IPS DF 6.9 (cell line): Measurements from ENCODE around the gene PPARD.

Experiments used
- DNase-seq: peaks from one replicate; pipeline ENCODE4 v3.0.0-alpha.2; 2013; ENCODE audit warnings: low read depth, low spot score
- H3K27ac ChIP-seq: one replicate; pipeline ENCODE4 v1.5.1; 2013; ENCODE audit warnings: low read length, control low read depth
- H3K27me3 ChIP-seq: 2 replicates; pipeline ENCODE4 v1.6.1; 2013; ENCODE audit warnings: mild to moderate bottlenecking, low read length; ENCODE audit not compliant: control insufficient read depth, insufficient read depth
- H3K36me3 ChIP-seq: 2 replicates; pipeline ENCODE4 v1.6.1; 2013; ENCODE audit warnings: low read length; ENCODE audit not compliant: control insufficient read depth, insufficient read depth
- H3K4me1 ChIP-seq: 2 replicates; pipeline ENCODE4 v1.6.1; 2013; ENCODE audit warnings: low read length; ENCODE audit not compliant: control insufficient read depth, insufficient read depth
- H3K4me3 ChIP-seq: 2 replicates; pipeline ENCODE4 v1.5.1; 2013; ENCODE audit warnings: mild to moderate bottlenecking, low read length
- H3K9me3 ChIP-seq: 2 replicates; pipeline ENCODE4 v1.6.1; 2013; ENCODE audit warnings: low read length, inconsistent platforms; ENCODE audit not compliant: control insufficient read depth, insufficient read depth
- WGBS: extraction: QIAGEN DNeasy Blood & Tissue Kit; methylation state at CpG from one replicate; pipeline ENCODE4 v1.1.7; 2013; ENCODE audit warnings: mixed read lengths, missing lambda C conversion rate; ENCODE audit not compliant: insufficient read length, insufficient coverage; 5-methylcytosine and 5-hydroxymethylcytosine counted together

The PPARD gene

GRCh38 chr6:35470663-35471120 is 128.3 kb downstream of the PPARD start:
- H3K27ac ChIP-seq = no peak overlapping the region
- no peaks in the 10 kb centered on the region; the same call in 1 of the 2 replicates for H3K4me1 ChIP-seq

GRCh38 chr6:35471836-35472345 is 129.5 kb downstream of the PPARD start:
- no CpG with 5 or more reads among the region's 8 CpGs for WGBS
- Histone ChIP-seq H3K27ac (no peak overlapping the region), H3K4me3 (no peak overlapping the region), H3K4me1 (no peaks in the 10 kb centered on the region; the same call in 1 of the 2 replicates), H3K9me3 (no peaks in the 10 kb centered on the region), H3K36me3 (peaks cover 37% of the 10 kb centered on the region), H3K27me3 (no peaks in the 10 kb centered on the region)
- DNase-seq = no peak

More at GRCh38 chr6:35470663-35471120, 128.3 kb downstream of the PPARD start:
- WGBS = no CpG with 5 or more reads among the region's 3 CpGs
- DNase-seq = no peak
- Histone ChIP-seq H3K9me3 (no peaks in the 10 kb centered on the region), H3K4me3 (no peak overlapping the region), H3K36me3 (peaks cover 37% of the 10 kb centered on the region), H3K27me3 (no peaks in the 10 kb centered on the region)

- Histone ChIP-seq H3K4me1 (no peaks in the 10 kb centered on the region), H3K27ac (no peak overlapping the region), H3K4me3 (no peak overlapping the region), H3K9me3 (no peaks in the 10 kb centered on the region), H3K27me3 (no peaks in the 10 kb centered on the region), H3K36me3 (peaks cover 40% of the 10 kb centered on the region)
- no peak for DNase-seq
- WGBS = no CpG with 5 or more reads among the region's 9 CpGs
These were observed 130.9 kb downstream of the PPARD start for GRCh38 chr6:35473075-35473849.

- no peaks in the 10 kb centered on the region for H3K27me3 ChIP-seq
- H3K4me3 ChIP-seq = no peak overlapping the region
- DNase-seq = no peak
- no peaks in the 10 kb centered on the region for H3K4me1 ChIP-seq
- no peak overlapping the region for H3K27ac ChIP-seq
- no peaks in the 10 kb centered on the region for H3K9me3 ChIP-seq
- H3K36me3 ChIP-seq = peaks cover 40% of the 10 kb centered on the region
These were observed 131.4 kb downstream of the PPARD start for GRCh38 chr6:35473850-35474130.

DNA sequence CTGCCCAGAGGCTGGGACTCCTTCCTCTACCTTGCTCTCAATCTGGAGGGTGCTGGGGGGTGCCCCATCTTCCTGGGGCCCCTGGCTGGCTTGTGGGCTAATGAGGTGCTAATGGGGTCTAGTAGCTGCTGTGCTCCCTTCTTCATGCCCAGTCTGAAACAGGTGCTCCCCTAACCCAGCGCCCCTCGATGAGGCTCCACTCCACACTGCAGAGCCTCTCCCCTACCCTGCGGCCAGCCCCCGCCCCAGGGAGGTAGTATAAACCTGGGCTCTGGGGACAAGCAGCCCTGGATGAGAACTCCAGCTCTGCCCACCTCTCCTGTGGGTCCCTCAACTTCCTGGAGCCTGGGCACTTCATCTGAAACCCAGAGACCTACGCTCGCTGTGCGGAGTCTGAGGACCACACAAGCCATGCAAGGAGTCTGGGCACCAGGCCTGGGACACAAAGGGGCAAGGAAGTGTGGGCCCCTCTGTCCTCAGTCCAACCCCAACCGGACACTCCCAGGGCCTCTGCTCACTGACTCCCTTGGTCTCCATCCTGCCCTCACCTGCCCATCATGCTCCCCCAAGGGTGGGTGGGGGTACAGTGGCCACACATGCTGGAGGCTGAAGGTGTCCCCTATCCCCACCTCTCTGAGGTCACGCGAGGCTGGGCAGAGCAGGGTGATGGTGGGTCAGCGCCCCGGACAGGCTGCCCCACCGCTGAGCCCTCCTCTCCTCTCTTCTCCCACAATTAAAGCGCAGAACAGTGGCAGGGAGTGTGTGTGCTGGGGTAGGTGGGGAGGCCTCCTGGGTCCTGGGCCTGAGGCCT is 132.0 kb downstream of the PPARD start:
- H3K4me1 ChIP-seq = no peaks in the 10 kb centered on the region
- H3K4me3 ChIP-seq = no peak overlapping the region
- H3K9me3 ChIP-seq = no peaks in the 10 kb centered on the region
- H3K36me3 ChIP-seq = peaks cover 38% of the 10 kb centered on the region
- H3K27ac ChIP-seq = no peak overlapping the region
- no peak for DNase-seq
- no peaks in the 10 kb centered on the region for H3K27me3 ChIP-seq
- WGBS = no CpG with 5 or more reads among the region's 14 CpGs

DNA sequence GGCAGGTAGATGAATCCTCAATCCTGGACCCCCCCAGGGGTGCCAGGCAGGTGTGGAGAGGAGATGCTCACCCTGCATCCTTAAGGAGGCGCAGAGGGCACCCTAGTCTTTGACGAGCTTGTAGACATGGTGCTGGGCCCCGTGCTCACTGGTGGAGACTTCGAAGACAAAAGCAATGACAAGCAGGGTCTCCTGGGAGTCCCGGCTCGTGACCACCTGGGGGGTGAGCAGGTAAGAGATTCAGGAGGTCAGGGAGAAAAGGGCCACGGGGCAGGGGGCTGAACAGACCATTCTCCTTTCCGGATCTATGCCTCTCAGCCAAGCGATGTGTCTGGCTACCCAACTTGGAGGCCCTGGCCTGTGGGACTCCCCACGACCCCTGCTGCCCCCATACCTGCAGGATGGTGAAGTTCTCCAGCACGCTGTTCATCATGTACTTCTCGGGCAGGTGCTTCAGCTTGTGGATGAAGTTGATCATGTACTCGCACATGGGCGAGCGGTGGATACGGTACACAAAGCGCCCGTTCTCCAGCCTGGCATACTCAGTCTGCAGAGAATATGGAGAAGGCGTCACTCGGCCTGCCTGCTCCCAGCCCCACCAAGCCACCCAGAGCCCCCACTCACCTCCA is 132.7 kb downstream of the PPARD start:
- H3K27ac ChIP-seq = no peak overlapping the region

GRCh38 chr6:35475573-35475972 is 133.2 kb downstream of the PPARD start:
- no CpG with 5 or more reads among the region's 4 CpGs for WGBS
- no peak overlapping the region for H3K4me3 ChIP-seq
- H3K4me1 ChIP-seq = no peaks in the 10 kb centered on the region
- no peaks in the 10 kb centered on the region for H3K9me3 ChIP-seq
- H3K27ac ChIP-seq = no peak overlapping the region
- H3K27me3 ChIP-seq = no peaks in the 10 kb centered on the region
- DNase-seq = no peak
- H3K36me3 ChIP-seq = peaks cover 31% of the 10 kb centered on the region

More for the DNA sequence above, 132.7 kb downstream of the PPARD start:
- H3K9me3 ChIP-seq = no peaks in the 10 kb centered on the region
- peaks cover 36% of the 10 kb centered on the region for H3K36me3 ChIP-seq
- no CpG with 5 or more reads among the region's 20 CpGs for WGBS
- no peaks in the 10 kb centered on the region for H3K4me1 ChIP-seq
- no peaks in the 10 kb centered on the region for H3K27me3 ChIP-seq
- no peak for DNase-seq
- no peak overlapping the region for H3K4me3 ChIP-seq

DNA sequence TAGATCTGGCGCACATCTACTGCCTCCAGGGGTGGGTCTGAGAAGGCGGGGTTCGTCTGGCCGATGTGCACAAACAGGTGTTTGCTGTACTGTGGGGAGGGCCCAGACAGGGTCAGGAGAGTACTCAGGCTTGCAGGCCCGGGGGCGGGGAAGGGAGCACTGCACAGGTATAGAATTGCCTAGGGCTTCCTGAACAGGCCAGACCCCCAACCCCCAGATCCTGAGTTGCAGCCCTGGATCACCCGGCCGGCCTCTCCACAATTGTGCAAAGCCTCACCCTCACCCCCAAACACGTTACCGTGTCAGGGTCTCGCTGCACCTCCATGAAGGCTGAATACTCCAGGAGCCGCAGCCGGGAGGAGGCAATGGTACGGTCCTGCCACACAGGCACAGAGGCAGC is 133.6 kb downstream of the PPARD start:
- no CpG with 5 or more reads among the region's 14 CpGs for WGBS
- no peaks in the 10 kb centered on the region for H3K9me3 ChIP-seq
- H3K4me1 ChIP-seq = no peaks in the 10 kb centered on the region
- H3K36me3 ChIP-seq = peaks cover 29% of the 10 kb centered on the region
- H3K27me3 ChIP-seq = no peaks in the 10 kb centered on the region
- H3K4me3 ChIP-seq = no peak overlapping the region
- no peak overlapping the region for H3K27ac ChIP-seq
- DNase-seq = no peak

GRCh38 chr6:35477028-35477427 is 134.7 kb downstream of the PPARD start:
- H3K36me3 ChIP-seq = peaks cover 21% of the 10 kb centered on the region
- H3K27ac ChIP-seq = no peak overlapping the region
- no peak overlapping the region for H3K4me3 ChIP-seq
- H3K4me1 ChIP-seq = no peaks in the 10 kb centered on the region
- DNase-seq = no peak
- H3K9me3 ChIP-seq = no peaks in the 10 kb centered on the region
- WGBS = no CpG with 5 or more reads among the region's 8 CpGs
- H3K27me3 ChIP-seq = no peaks in the 10 kb centered on the region
